GM23338 (cell line): Measurements from ENCODE around the gene ETHE1. TPM values are rescaled to one million over a fixed set of nuclear protein-coding genes. Genes with fewer than 3 reads are reported as not detected.

ENCODE experiments used
- ATAC-seq: fragments of 200-7000 bp; cut with Tn5 transposase; 3 replicates; pipeline ENCODE4 v1.9.1; 2020
- DNase-seq: peaks from one replicate; pipeline ENCODE4 v3.0.0-alpha.2; 2015; ENCODE audit warnings: low spot score
- H2AFZ ChIP-seq: fragments of 200-600 bp; sonication (generic); 2 replicates; pipeline ENCODE4 v1.8.0; 2016; ENCODE audit warnings: antibody characterized with exemption, mild to moderate bottlenecking, moderate library complexity
- H3F3A ChIP-seq: fragments of 200-600 bp; sonication (generic); replicated peaks from 2 replicates; pipeline ENCODE4 v1.8.0; 2017; ENCODE audit warnings: antibody characterized with exemption, mixed run types, low read depth
- H3K27ac ChIP-seq: fragments of 200-600 bp; sonication (generic); 2 replicates; pipeline ENCODE4 v1.6.1; 2016; ENCODE audit warnings: low read depth
- H3K27me3 ChIP-seq: fragments of 200-600 bp; sonication (generic); 2 replicates; pipeline ENCODE4 v1.8.0; 2016; ENCODE audit warnings: mild to moderate bottlenecking, mixed run types, moderate library complexity; ENCODE audit not compliant: insufficient read depth
- H3K36me3 ChIP-seq: fragments of 200-600 bp; sonication (generic); 2 replicates; pipeline ENCODE4 v1.8.0; 2016; ENCODE audit warnings: mild to moderate bottlenecking; ENCODE audit not compliant: insufficient read depth
- H3K4me1 ChIP-seq: fragments of 200-600 bp; sonication (generic); 2 replicates; pipeline ENCODE4 v1.8.0; 2016; ENCODE audit warnings: mild to moderate bottlenecking, moderate library complexity; ENCODE audit not compliant: insufficient read depth
- H3K4me2 ChIP-seq: fragments of 200-600 bp; sonication (generic); 2 replicates; pipeline ENCODE4 v1.7.1; 2017; ENCODE audit warnings: mixed run types
- H3K4me3 ChIP-seq: fragments of 200-600 bp; sonication (generic); 2 replicates; pipeline ENCODE4 v1.6.1; 2016; ENCODE audit warnings: mixed run types
- H3K79me2 ChIP-seq: fragments of 200-600 bp; sonication (generic); replicated peaks from 2 replicates; pipeline ENCODE4 v1.8.0; 2017; ENCODE audit warnings: mild to moderate bottlenecking; ENCODE audit not compliant: insufficient read depth
- H3K9me2 ChIP-seq: fragments of 200-600 bp; sonication (generic); 2 replicates; pipeline ENCODE4 v1.8.0; 2017; ENCODE audit not compliant: insufficient read depth
- H4K20me1 ChIP-seq: fragments of 200-600 bp; sonication (generic); replicated peaks from 2 replicates; pipeline ENCODE4 v1.8.0; 2017; ENCODE audit warnings: mild to moderate bottlenecking; ENCODE audit not compliant: insufficient read depth
- H3K27ac Mint-ChIP-seq: 2 replicates; pipeline ENCODE4 v1.8.0; 2020; ENCODE audit warnings: inconsistent platforms, mild to moderate bottlenecking, moderate library complexity, mixed read lengths
- H3K27me3 Mint-ChIP-seq: 3 replicates; pipeline ENCODE4 v1.8.0; 2022; ENCODE audit warnings: low read depth, mild to moderate bottlenecking, moderate library complexity, mixed read lengths, inconsistent platforms; ENCODE audit not compliant: insufficient read depth, poor library complexity
- H3K36me3 Mint-ChIP-seq: 3 replicates; pipeline ENCODE4 v1.8.0; 2021; ENCODE audit warnings: low read depth, mild to moderate bottlenecking, inconsistent platforms, moderate library complexity, mixed read lengths
- H3K4me1 Mint-ChIP-seq: 3 replicates; pipeline ENCODE4 v1.8.0; 2020; ENCODE audit warnings: mild to moderate bottlenecking, inconsistent platforms, mixed read lengths
- H3K4me3 Mint-ChIP-seq: 3 replicates; pipeline ENCODE4 v1.8.0; 2021; ENCODE audit warnings: moderate library complexity, mild to moderate bottlenecking, inconsistent platforms, mixed read lengths
- H3K9me3 Mint-ChIP-seq: 3 replicates; pipeline ENCODE4 v1.8.0; 2020; ENCODE audit warnings: moderate library complexity, mild to moderate bottlenecking, inconsistent platforms, mixed read lengths
- CREB1 ChIP-seq: fragments of 250-450 bp; sonication (Bioruptor Pico); IDR thresholded peaks from 2 replicates; pipeline ENCODE4 v1.5.0; 2020; ENCODE audit warnings: low read depth, mild to moderate bottlenecking, moderate library complexity
- CTCF ChIP-seq, 2 experiments: fragments of 200-600 bp in 1 of 2; sonication (generic) in 1 of 2; conservative IDR thresholded peaks; 2 replicates each; pipeline versions ENCODE4 v1.5.1 to v1.6.1; 2016 to 2017; ENCODE audit warnings: antibody characterized with exemption in 2 of 2, low read depth in 2 of 2, mild to moderate bottlenecking in 2 of 2, moderate library complexity in 1 of 2
- ETS1 ChIP-seq: IDR thresholded peaks from 2 replicates; pipeline ENCODE4 v1.6.1; 2016; ENCODE audit warnings: antibody characterized with exemption
- EZH2 ChIP-seq: fragments of 200-600 bp; sonication (generic); IDR thresholded peaks from one replicate; pipeline ENCODE4 v1.8.0; 2017; ENCODE audit warnings: antibody characterized with exemption, mild to moderate bottlenecking, low read depth; ENCODE audit not compliant: unreplicated experiment
- EZH2phosphoT487 ChIP-seq: fragments of 200-600 bp; sonication (generic); IDR thresholded peaks from one replicate; pipeline ENCODE4 v1.8.1; 2018; ENCODE audit warnings: antibody characterized with exemption; ENCODE audit not compliant: unreplicated experiment
- JUNB ChIP-seq: IDR thresholded peaks from one replicate; pipeline ENCODE4 v1.6.1; 2016; ENCODE audit warnings: antibody characterized with exemption; ENCODE audit not compliant: unreplicated experiment
- NANOG ChIP-seq: IDR thresholded peaks from 2 replicates; pipeline ENCODE4 v1.6.1; 2016; ENCODE audit warnings: antibody characterized with exemption, borderline replicate concordance
- POLR2AphosphoS5 ChIP-seq: IDR thresholded peaks from 2 replicates; pipeline ENCODE4 v1.6.1; 2016; ENCODE audit warnings: antibody characterized with exemption, low read depth
- STAT1 ChIP-seq: IDR thresholded peaks from one replicate; pipeline ENCODE4 v1.6.1; 2016; ENCODE audit warnings: antibody characterized with exemption; ENCODE audit not compliant: unreplicated experiment
- ZNF114 ChIP-seq: fragments of 250-450 bp; sonication (Bioruptor Pico); IDR thresholded peaks from 2 replicates; pipeline ENCODE4 v1.5.0; 2020; ENCODE audit warnings: mild to moderate bottlenecking, moderate library complexity
- ZNF331 ChIP-seq: fragments of 250-450 bp; sonication (Bioruptor Pico); IDR thresholded peaks from 2 replicates; pipeline ENCODE4 v1.5.0; 2020; ENCODE audit warnings: low read depth, mild to moderate bottlenecking, moderate library complexity
- polyA plus RNA-seq: library from polyadenylated mRNA; unstranded; fragments of >200 nt; fragmentation: Nextera tagmentation; extraction: Ambion mirVana; gene quantifications from 2 replicates; pipeline ENCODE4 v1.2.1, GENCODE V29; 2016
- total RNA-seq: library from RNA; depleted of rRNA; stranded (reverse); fragments of >200 nt; shearing (Covaris generic); gene quantifications from 2 replicates; pipeline ENCODE4 v1.2.3, GENCODE V29; 2014
- TF ChIP-seq, protein P1 (sequence below): fragments of 250-450 bp; sonication (Bioruptor Pico); IDR thresholded peaks from 2 replicates; pipeline ENCODE4 v1.5.0; 2020; ENCODE audit warnings: mild to moderate bottlenecking, moderate library complexity

ETHE1 gene
- total and polyA plus RNA-seq, 2 experiments from 2014 or later, result 11.1 to 25.5 TPM

DNA sequence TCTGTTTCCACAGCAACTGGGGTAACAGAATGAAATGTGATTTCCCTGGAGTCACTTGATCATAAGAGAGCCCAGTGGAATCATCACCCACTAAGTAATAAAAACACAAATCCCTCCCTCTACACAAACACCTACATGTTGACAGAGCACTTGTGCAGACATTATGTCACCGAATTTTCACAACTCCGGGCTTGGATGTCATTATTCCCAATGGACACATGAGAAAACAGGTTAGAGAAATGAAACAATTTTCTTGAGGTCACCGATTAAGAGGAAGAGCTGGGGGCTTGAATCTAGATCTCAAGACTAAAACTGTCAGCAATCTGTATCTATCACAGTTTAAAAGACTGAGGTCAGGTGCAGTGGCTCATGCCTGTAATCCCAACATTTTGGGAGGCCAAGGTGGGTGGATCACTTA lies 45.2 kb upstream of the ETHE1 start (continued):
- TF ChIP-seq STAT1 (no peak), ETS1 (no peak), POLR2AphosphoS5 (no peak), EZH2 (no peak), CTCF (conservative IDR thresholded peaks at IDR 0.05; ENCODE audit: low read depth in 2 of 2) (no peak), CREB1 (CRISPR knock-in tag) (no peak), EZH2phosphoT487 (no peak), NANOG (no peak)

GRCh38 chr19:43570174-43570791 lies 43.3 kb upstream of the ETHE1 start:
- H3K4me1 Mint-ChIP-seq, result peaks cover 5% of the 10 kb centered on the region
- H3K9me3 Mint-ChIP-seq, result no peaks in the 10 kb centered on the region
- H3K27ac Mint-ChIP-seq, result peak overlapping the region; percentile 49; the same call in 1 of the 2 replicates
- H3K4me2 ChIP-seq, result no peak overlapping the region
- H3K79me2 ChIP-seq, result 0 out of 2 replicates have a peak, but pooled peaks cover 10% of the 10 kb centered on the region
- ATAC-seq (peak; percentile 52), DNase-seq (peak; percentile 54)
- H3K4me1 ChIP-seq, result peaks cover 3% of the 10 kb centered on the region; the same call in 1 of the 2 replicates
- no peaks in the 10 kb centered on the region for H3K27me3 ChIP-seq
- H3K4me3 ChIP-seq, result no peak overlapping the region
- no peak overlapping the region for H3K4me3 Mint-ChIP-seq
- no peak overlapping the region for H2AFZ ChIP-seq
- H3K27ac ChIP-seq, result peak overlapping the region; percentile 39; the same call in 1 of the 2 replicates
- no peaks in the 10 kb centered on the region for H3K36me3 ChIP-seq
- no peaks in the 10 kb centered on the region for H3K9me2 ChIP-seq
- H3K27me3 Mint-ChIP-seq, result peaks cover 5% of the 10 kb centered on the region
- no peaks in the 10 kb centered on the region; the same call in 1 of the 2 replicates for H4K20me1 ChIP-seq
- H3K36me3 Mint-ChIP-seq, result peaks cover 23% of the 10 kb centered on the region
- no peaks in the 10 kb centered on the region for H3F3A ChIP-seq
- no peak for TF ChIP-seq CREB1 (CRISPR knock-in tag)
- no peak for TF ChIP-seq CTCF (conservative IDR thresholded peaks at IDR 0.05; ENCODE audit: low read depth in 2 of 2)
- TF ChIP-seq JUNB, result no peak
- no peak for TF ChIP-seq ZNF331
- no peak for TF ChIP-seq ZNF114 (CRISPR knock-in tag)
- no peak for TF ChIP-seq STAT1
- no peak for TF ChIP-seq EZH2
- TF ChIP-seq, protein P1, sequence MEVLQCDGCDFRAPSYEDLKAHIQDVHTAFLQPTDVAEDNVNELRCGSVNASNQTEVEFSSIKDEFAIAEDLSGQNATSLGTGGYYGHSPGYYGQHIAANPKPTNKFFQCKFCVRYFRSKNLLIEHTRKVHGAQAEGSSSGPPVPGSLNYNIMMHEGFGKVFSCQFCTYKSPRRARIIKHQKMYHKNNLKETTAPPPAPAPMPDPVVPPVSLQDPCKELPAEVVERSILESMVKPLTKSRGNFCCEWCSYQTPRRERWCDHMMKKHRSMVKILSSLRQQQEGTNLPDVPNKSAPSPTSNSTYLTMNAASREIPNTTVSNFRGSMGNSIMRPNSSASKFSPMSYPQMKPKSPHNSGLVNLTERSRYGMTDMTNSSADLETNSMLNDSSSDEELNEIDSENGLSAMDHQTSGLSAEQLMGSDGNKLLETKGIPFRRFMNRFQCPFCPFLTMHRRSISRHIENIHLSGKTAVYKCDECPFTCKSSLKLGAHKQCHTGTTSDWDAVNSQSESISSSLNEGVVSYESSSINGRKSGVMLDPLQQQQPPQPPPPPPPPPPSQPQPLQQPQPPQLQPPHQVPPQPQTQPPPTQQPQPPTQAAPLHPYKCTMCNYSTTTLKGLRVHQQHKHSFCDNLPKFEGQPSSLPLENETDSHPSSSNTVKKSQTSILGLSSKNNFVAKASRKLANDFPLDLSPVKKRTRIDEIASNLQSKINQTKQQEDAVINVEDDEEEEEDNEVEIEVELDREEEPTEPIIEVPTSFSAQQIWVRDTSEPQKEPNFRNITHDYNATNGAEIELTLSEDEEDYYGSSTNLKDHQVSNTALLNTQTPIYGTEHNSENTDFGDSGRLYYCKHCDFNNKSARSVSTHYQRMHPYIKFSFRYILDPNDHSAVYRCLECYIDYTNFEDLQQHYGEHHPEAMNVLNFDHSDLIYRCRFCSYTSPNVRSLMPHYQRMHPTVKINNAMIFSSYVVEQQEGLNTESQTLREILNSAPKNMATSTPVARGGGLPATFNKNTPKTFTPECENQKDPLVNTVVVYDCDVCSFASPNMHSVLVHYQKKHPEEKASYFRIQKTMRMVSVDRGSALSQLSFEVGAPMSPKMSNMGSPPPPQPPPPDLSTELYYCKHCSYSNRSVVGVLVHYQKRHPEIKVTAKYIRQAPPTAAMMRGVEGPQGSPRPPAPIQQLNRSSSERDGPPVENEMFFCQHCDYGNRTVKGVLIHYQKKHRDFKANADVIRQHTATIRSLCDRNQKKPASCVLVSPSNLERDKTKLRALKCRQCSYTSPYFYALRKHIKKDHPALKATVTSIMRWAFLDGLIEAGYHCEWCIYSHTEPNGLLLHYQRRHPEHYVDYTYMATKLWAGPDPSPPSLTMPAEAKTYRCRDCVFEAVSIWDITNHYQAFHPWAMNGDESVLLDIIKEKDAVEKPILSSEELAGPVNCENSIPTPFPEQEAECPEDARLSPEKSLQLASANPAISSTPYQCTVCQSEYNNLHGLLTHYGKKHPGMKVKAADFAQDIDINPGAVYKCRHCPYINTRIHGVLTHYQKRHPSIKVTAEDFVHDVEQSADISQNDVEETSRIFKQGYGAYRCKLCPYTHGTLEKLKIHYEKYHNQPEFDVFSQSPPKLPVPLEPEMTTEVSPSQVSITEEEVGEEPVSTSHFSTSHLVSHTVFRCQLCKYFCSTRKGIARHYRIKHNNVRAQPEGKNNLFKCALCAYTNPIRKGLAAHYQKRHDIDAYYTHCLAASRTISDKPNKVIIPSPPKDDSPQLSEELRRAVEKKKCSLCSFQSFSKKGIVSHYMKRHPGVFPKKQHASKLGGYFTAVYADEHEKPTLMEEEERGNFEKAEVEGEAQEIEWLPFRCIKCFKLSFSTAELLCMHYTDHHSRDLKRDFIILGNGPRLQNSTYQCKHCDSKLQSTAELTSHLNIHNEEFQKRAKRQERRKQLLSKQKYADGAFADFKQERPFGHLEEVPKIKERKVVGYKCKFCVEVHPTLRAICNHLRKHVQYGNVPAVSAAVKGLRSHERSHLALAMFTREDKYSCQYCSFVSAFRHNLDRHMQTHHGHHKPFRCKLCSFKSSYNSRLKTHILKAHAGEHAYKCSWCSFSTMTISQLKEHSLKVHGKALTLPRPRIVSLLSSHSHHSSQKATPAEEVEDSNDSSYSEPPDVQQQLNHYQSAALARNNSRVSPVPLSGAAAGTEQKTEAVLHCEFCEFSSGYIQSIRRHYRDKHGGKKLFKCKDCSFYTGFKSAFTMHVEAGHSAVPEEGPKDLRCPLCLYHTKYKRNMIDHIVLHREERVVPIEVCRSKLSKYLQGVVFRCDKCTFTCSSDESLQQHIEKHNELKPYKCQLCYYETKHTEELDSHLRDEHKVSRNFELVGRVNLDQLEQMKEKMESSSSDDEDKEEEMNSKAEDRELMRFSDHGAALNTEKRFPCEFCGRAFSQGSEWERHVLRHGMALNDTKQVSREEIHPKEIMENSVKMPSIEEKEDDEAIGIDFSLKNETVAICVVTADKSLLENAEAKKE (CRISPR knock-in tag), result no peak
- no peak for TF ChIP-seq NANOG
- no peak for TF ChIP-seq EZH2phosphoT487
